Ishikawa (cell line): Measurements from ENCODE around the gene LMF1.
A peak's percentile ranks its signal among the peaks of the same experiment; 100 is the strongest.

Experiments used
- CEBPB ChIP-seq: IDR thresholded peaks from 2 replicates; pipeline ENCODE4 v1.6.1; 2012
- CREB1 ChIP-seq: IDR thresholded peaks from 2 replicates; pipeline ENCODE4 v1.6.1; 2012; ENCODE audit warnings: low read depth
- EGR1 ChIP-seq: IDR thresholded peaks from 2 replicates; pipeline ENCODE4 v1.6.1; 2012
- EP300 ChIP-seq: IDR thresholded peaks from 2 replicates; pipeline ENCODE4 v1.6.1; 2012; ENCODE audit warnings: borderline replicate concordance
- FOXM1 ChIP-seq: IDR thresholded peaks from 2 replicates; pipeline ENCODE4 v1.6.1; 2012; ENCODE audit warnings: low read depth, borderline replicate concordance
- NFIC ChIP-seq: IDR thresholded peaks from 2 replicates; pipeline ENCODE4 v1.6.1; 2012
- RAD21 ChIP-seq: IDR thresholded peaks from 2 replicates; pipeline ENCODE4 v1.6.1; 2012; ENCODE audit warnings: low read depth
- TAF1 ChIP-seq: IDR thresholded peaks from 2 replicates; pipeline ENCODE4 v1.6.1; 2012; ENCODE audit warnings: low read depth, mild to moderate bottlenecking
- TCF12 ChIP-seq: IDR thresholded peaks from 2 replicates; pipeline ENCODE4 v1.6.1; 2012; ENCODE audit warnings: low read depth
- TEAD4 ChIP-seq: IDR thresholded peaks from 2 replicates; pipeline ENCODE4 v1.6.1; 2012
- YY1 ChIP-seq: IDR thresholded peaks from 2 replicates; pipeline ENCODE4 v1.6.1; 2012; ENCODE audit warnings: low read depth
- ZBTB7A ChIP-seq: IDR thresholded peaks from 2 replicates; pipeline ENCODE4 v1.6.1; 2012; ENCODE audit warnings: low read depth
- TF ChIP-seq, protein P1 (sequence below): IDR thresholded peaks from 2 replicates; pipeline ENCODE4 v1.6.1; 2012; ENCODE audit warnings: low read depth, mild to moderate bottlenecking
- TF ChIP-seq, protein P2 (sequence below): IDR thresholded peaks from 2 replicates; pipeline ENCODE4 v1.6.1; 2012
- TF ChIP-seq, protein P3 (sequence below): IDR thresholded peaks from 2 replicates; pipeline ENCODE4 v1.6.1; 2012

Gene LMF1

DNA sequence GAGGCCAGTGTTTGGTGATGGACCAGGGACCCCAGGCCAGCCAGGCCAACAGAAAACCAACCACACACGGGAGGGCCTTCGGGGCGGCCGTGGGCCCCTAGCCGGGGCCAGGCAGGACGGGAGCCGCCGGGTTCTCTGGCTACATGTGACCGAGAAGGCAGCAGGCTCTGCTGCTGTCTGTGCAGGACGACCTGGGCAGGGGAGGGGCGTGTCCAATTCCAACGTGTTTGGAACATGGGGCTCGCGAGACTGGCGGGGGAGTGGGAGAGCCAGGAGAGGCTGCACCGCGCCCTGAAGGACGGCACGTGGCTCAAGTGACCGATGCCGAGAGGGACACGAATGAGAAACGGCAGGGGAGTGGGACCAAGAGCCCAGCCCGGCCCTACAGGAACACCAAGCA, 75.4 kb downstream of the LMF1 start:
- TF ChIP-seq NFIC (no peak), YY1 (no peak), CEBPB (no peak), ZBTB7A (no peak), TEAD4 (no peak), TCF12 (no peak), EP300 (no peak), CREB1 (no peak)
- TF ChIP-seq, protein P1, sequence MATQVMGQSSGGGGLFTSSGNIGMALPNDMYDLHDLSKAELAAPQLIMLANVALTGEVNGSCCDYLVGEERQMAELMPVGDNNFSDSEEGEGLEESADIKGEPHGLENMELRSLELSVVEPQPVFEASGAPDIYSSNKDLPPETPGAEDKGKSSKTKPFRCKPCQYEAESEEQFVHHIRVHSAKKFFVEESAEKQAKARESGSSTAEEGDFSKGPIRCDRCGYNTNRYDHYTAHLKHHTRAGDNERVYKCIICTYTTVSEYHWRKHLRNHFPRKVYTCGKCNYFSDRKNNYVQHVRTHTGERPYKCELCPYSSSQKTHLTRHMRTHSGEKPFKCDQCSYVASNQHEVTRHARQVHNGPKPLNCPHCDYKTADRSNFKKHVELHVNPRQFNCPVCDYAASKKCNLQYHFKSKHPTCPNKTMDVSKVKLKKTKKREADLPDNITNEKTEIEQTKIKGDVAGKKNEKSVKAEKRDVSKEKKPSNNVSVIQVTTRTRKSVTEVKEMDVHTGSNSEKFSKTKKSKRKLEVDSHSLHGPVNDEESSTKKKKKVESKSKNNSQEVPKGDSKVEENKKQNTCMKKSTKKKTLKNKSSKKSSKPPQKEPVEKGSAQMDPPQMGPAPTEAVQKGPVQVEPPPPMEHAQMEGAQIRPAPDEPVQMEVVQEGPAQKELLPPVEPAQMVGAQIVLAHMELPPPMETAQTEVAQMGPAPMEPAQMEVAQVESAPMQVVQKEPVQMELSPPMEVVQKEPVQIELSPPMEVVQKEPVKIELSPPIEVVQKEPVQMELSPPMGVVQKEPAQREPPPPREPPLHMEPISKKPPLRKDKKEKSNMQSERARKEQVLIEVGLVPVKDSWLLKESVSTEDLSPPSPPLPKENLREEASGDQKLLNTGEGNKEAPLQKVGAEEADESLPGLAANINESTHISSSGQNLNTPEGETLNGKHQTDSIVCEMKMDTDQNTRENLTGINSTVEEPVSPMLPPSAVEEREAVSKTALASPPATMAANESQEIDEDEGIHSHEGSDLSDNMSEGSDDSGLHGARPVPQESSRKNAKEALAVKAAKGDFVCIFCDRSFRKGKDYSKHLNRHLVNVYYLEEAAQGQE: no peak
- TF ChIP-seq, protein P2, sequence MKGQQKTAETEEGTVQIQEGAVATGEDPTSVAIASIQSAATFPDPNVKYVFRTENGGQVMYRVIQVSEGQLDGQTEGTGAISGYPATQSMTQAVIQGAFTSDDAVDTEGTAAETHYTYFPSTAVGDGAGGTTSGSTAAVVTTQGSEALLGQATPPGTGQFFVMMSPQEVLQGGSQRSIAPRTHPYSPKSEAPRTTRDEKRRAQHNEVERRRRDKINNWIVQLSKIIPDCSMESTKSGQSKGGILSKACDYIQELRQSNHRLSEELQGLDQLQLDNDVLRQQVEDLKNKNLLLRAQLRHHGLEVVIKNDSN: no peak

DNA sequence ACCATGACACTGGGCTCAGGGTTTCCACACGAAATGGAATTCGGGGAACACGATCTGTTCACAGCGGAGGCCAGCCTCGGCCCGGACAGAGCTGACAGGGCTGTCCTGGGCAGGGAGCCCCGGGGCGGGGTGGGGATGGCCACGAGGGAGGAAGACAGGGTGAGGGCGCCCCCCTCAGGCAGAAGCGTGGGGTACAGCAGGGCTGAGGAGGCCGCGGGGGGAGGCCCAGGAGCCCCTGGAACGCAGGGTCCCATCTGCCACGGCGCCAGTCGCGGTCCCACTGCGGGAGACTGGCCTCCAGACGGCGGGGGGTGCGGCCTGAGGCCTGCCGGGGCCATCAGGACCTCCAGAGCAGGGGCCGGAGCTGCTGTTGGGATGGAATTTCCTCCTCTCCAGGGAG, 75.9 kb downstream of the LMF1 start:
- TF ChIP-seq YY1: no peak
- no peak for TF ChIP-seq TEAD4
- no peak for TF ChIP-seq CREB1
- TF ChIP-seq RAD21: peak; percentile 26; the same call in 1 of the 2 replicates
- no peak for TF ChIP-seq ZBTB7A
- TF ChIP-seq, protein P1: no peak

DNA sequence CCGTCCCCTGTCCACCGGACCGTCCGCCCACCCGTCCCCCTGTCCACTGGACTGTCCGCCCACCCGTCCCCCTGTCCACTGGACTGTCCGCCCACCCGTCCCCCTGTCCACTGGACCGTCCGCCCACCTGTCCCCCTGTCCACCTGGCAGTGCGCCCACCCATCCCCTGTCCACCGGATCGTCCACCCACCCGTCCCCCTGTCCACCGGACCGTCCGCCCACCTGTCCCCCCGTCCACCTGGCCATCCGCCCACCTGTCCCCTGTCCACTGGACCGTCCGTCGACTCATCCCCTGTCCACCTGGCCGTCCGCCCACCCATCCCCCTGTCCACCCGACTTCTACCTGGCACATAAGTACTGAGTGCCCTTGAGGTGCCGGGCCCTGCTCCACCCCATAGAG, 76.6 kb downstream of the LMF1 start:
- TF ChIP-seq, protein P3, sequence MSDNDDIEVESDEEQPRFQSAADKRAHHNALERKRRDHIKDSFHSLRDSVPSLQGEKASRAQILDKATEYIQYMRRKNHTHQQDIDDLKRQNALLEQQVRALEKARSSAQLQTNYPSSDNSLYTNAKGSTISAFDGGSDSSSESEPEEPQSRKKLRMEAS: no peak
- TF ChIP-seq TAF1 (no peak), EP300 (no peak), CREB1 (no peak), NFIC (no peak), CEBPB (no peak), TCF12 (no peak), TEAD4 (no peak), EGR1 (no peak), YY1 (no peak), ZBTB7A (no peak), RAD21 (no peak), FOXM1 (no peak)
- TF ChIP-seq, protein P1: no peak
- TF ChIP-seq, protein P2: no peak

DNA sequence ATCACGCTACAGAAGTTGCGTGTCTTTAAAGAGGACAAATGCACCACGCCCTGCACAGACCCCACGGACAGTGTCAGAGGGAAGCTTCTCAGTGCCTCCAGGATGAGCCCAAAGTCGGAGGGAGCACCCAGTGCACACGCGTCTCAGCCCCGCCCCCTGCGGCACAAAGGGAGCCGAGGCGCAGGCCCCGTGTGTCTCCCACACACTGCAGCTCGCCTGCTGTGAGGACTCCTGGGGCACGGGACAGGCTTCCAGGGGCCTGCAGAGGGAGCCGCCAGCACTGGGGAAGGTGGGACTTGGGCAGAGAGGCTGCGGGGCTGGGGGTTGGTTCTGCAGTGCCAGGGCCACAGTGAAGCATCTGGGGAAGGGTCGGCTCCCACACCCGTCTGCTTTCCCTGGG, 77.4 kb downstream of the LMF1 start:
- no peak for TF ChIP-seq YY1

DNA sequence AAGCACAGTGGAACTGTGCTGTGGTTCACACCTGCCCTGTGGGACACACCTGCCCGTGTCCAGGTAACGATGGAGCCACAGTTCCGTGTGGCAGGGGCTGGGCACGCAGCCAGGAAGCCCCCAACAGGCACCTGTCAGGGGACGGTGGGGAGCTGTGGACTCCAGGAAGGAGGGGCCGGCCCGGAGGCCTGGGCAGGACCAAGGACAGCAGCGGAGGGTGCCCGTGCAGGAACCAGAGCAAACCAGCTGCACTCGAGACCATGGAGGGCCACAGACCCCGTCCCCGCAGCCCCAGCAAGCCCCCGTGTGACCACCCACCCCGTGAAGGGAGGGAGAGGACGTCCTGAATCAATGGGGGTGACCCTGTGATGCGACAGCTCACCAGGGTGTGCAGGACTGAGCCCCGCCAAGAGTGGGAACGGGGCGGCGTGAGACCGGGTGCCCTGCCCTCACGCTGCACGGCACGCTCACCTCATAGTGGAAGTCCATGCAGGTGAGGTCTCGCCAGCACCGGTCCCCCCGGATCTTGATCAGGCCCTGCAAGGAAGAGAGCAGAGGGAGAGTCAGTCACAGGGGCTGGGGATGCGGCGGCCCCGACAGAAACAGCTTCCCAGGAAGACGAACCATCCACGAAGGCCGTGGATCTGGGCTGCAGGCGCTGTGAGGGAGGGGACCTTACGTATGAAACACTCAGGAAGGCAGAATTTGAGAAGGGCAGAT, 78.1 kb downstream of the LMF1 start:
- TF ChIP-seq, protein P1: peak; percentile 89
- TF ChIP-seq EP300: no peak
